Measurements from ENCODE around the gene SLC39A1.
"Not testable (repeated sequence)": the region's sequence is repeated elsewhere in the genome, so short reads cannot be mapped to it uniquely, and the experiment has no call there.

DNA sequence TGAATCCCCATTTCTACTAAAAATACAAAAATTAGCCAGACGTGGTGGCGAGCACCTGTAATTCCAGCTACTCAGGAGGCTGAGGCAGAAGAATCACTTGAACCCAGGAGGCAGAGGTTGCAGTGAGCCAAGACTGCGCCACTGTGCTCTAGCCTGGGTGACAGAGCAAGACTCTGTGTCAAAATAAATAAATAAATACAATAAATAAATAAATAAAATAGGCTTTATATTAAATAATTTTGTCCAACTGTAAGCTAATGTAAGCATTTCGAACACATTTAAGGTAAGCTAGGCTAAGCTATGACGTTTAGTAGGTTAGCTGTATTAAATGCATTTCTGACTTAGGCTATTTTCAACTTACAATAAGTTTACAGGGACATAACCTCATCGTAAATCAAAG lies 52.8 kb downstream of the SLC39A1 start:
- TF ChIP-seq EZH2 (IDR thresholded peaks at IDR 0.05; ENCODE audit: borderline replicate concordance, low read length), result not testable (repeated sequence)
- TF ChIP-seq, protein P1, sequence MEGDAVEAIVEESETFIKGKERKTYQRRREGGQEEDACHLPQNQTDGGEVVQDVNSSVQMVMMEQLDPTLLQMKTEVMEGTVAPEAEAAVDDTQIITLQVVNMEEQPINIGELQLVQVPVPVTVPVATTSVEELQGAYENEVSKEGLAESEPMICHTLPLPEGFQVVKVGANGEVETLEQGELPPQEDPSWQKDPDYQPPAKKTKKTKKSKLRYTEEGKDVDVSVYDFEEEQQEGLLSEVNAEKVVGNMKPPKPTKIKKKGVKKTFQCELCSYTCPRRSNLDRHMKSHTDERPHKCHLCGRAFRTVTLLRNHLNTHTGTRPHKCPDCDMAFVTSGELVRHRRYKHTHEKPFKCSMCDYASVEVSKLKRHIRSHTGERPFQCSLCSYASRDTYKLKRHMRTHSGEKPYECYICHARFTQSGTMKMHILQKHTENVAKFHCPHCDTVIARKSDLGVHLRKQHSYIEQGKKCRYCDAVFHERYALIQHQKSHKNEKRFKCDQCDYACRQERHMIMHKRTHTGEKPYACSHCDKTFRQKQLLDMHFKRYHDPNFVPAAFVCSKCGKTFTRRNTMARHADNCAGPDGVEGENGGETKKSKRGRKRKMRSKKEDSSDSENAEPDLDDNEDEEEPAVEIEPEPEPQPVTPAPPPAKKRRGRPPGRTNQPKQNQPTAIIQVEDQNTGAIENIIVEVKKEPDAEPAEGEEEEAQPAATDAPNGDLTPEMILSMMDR (IDR thresholded peaks at IDR 0.05; ENCODE audit: low read length), result not testable (repeated sequence)

All from OCI-LY1 (cell line).